SK-N-SH treated with all-trans-retinoic acid at 6 μM for 48 hours (cell line): ENCODE results near the gene AGPAT4.

Source experiments
- ATAC-seq: fragments of 200-7000 bp; cut with Tn5 transposase; 3 replicates; pipeline ENCODE4 v1.9.1; 2020; ENCODE audit warnings: mild to moderate bottlenecking, moderate library complexity
- BACH2 ChIP-seq: fragments of 250-450 bp; sonication (Bioruptor Pico); IDR thresholded peaks from 2 replicates; pipeline ENCODE4 v1.9.0; 2021; ENCODE audit warnings: mild to moderate bottlenecking, borderline replicate concordance
- CREB5 ChIP-seq: fragments of 250-450 bp; sonication (Bioruptor Pico); IDR thresholded peaks from 2 replicates; pipeline ENCODE4 v1.5.1; 2020; ENCODE audit warnings: low read depth, mild to moderate bottlenecking, moderate library complexity
- CSDC2 ChIP-seq: fragments of 250-450 bp; sonication (Bioruptor Pico); IDR thresholded peaks from 2 replicates; pipeline ENCODE4 v1.5.0; 2020; ENCODE audit warnings: mild to moderate bottlenecking, moderate library complexity
- CSRNP3 ChIP-seq: fragments of 250-450 bp; sonication (Bioruptor Pico); IDR thresholded peaks from 2 replicates; pipeline ENCODE4 v1.5.1; 2021; ENCODE audit warnings: mild to moderate bottlenecking, moderate library complexity
- ESRRG ChIP-seq: fragments of 250-450 bp; sonication (Bioruptor Pico); IDR thresholded peaks from 2 replicates; pipeline ENCODE4 v1.6.1; 2021; ENCODE audit warnings: mild to moderate bottlenecking
- GLIS3 ChIP-seq: fragments of 250-450 bp; sonication (Bioruptor Pico); IDR thresholded peaks from 2 replicates; pipeline ENCODE4 v1.5.0; 2020; ENCODE audit warnings: mild to moderate bottlenecking, moderate library complexity
- OSR1 ChIP-seq: fragments of 250-450 bp; sonication (Bioruptor Pico); IDR thresholded peaks from 2 replicates; pipeline ENCODE4 v1.8.0; 2022; ENCODE audit warnings: moderate library complexity, mild to moderate bottlenecking, inconsistent platforms
- PATZ1 ChIP-seq: fragments of 250-450 bp; sonication (Bioruptor Pico); IDR thresholded peaks from 2 replicates; pipeline ENCODE4 v1.8.0; 2020; ENCODE audit warnings: mild to moderate bottlenecking, moderate library complexity, borderline replicate concordance
- POU6F1 ChIP-seq: fragments of 250-450 bp; sonication (Bioruptor Pico); IDR thresholded peaks from 2 replicates; pipeline ENCODE4 v1.8.0; 2021; ENCODE audit warnings: low read depth, mild to moderate bottlenecking, moderate library complexity, borderline replicate concordance
- PPARA ChIP-seq: fragments of 250-450 bp; sonication (Bioruptor Pico); IDR thresholded peaks from 2 replicates; pipeline ENCODE4 v1.5.0; 2020; ENCODE audit warnings: mild to moderate bottlenecking, borderline replicate concordance
- RARB ChIP-seq: fragments of 250-450 bp; sonication (Bioruptor Pico); IDR thresholded peaks from 2 replicates; pipeline ENCODE4 v1.8.0; 2021; ENCODE audit warnings: mild to moderate bottlenecking, moderate library complexity
- SNAI2 ChIP-seq: fragments of 250-450 bp; sonication (Bioruptor Pico); IDR thresholded peaks from 2 replicates; pipeline ENCODE4 v1.5.0; 2020; ENCODE audit warnings: mild to moderate bottlenecking, moderate library complexity
- TCF4 ChIP-seq: fragments of 250-450 bp; sonication (Bioruptor Pico); IDR thresholded peaks from 2 replicates; pipeline ENCODE4 v1.8.0; 2021; ENCODE audit warnings: mild to moderate bottlenecking, moderate library complexity, borderline replicate concordance
- TOX ChIP-seq: fragments of 250-450 bp; sonication (Bioruptor Pico); IDR thresholded peaks from 2 replicates; pipeline ENCODE4 v1.8.0; 2021; ENCODE audit warnings: mild to moderate bottlenecking, moderate library complexity, borderline replicate concordance
- TSHZ2 ChIP-seq: fragments of 250-450 bp; sonication (Bioruptor Pico); IDR thresholded peaks from 2 replicates; pipeline ENCODE4 v1.5.0; 2020; ENCODE audit warnings: mild to moderate bottlenecking, moderate library complexity
- ZC3H10 ChIP-seq: fragments of 250-450 bp; sonication (Bioruptor Pico); IDR thresholded peaks from 2 replicates; pipeline ENCODE4 v1.5.1; 2021; ENCODE audit warnings: mild to moderate bottlenecking, moderate library complexity
- ZFP3 ChIP-seq: fragments of 250-450 bp; sonication (Bioruptor Pico); IDR thresholded peaks from 2 replicates; pipeline ENCODE4 v1.5.0; 2020; ENCODE audit warnings: mild to moderate bottlenecking, moderate library complexity
- ZNF565 ChIP-seq: fragments of 450-650 bp; formaldehyde crosslinking; conservative IDR thresholded peaks from 2 replicates; pipeline ENCODE4 v1.5.0; 2020; ENCODE audit warnings: low read depth, mild to moderate bottlenecking, moderate library complexity
- ZNF70 ChIP-seq: fragments of 450-650 bp; formaldehyde crosslinking; IDR thresholded peaks from 2 replicates; pipeline ENCODE4 v1.5.0; 2020; ENCODE audit warnings: mild to moderate bottlenecking, moderate library complexity
- ZNF8 ChIP-seq: fragments of 450-650 bp; formaldehyde crosslinking; IDR thresholded peaks from 2 replicates; pipeline ENCODE4 v1.5.0; 2020; ENCODE audit warnings: mild to moderate bottlenecking, moderate library complexity

The AGPAT4 gene

GRCh38 chr6:161268531-161269210, 5.2 kb downstream of the AGPAT4 start (continued):
- no peak for TF ChIP-seq ESRRG (CRISPR knock-in tag)

GRCh38 chr6:161266513-161267230, 7.2 kb downstream of the AGPAT4 start:
- no peak for TF ChIP-seq RARB (CRISPR knock-in tag)
- no peak for TF ChIP-seq PATZ1 (CRISPR knock-in tag)
- no peak for TF ChIP-seq OSR1 (CRISPR knock-in tag)
- TF ChIP-seq GLIS3 (CRISPR knock-in tag) = no peak
- TF ChIP-seq CSDC2 = no peak
- TF ChIP-seq PPARA (CRISPR knock-in tag) = no peak
- TF ChIP-seq ZNF70 (CRISPR knock-in tag) = no peak
- TF ChIP-seq ZNF8 = no peak
- TF ChIP-seq BACH2 (CRISPR knock-in tag) = no peak
- no peak for TF ChIP-seq ZFP3
- TF ChIP-seq ESRRG (CRISPR knock-in tag) = no peak
- TF ChIP-seq ZC3H10 (CRISPR knock-in tag) = no peak
- no peak for TF ChIP-seq CREB5 (CRISPR knock-in tag)
- TF ChIP-seq TSHZ2 (CRISPR knock-in tag) = no peak
- ATAC-seq = no peak

- ATAC-seq = no peak
- TF ChIP-seq POU6F1 (CRISPR knock-in tag) (no peak), RARB (CRISPR knock-in tag) (no peak), ZNF8 (no peak), ESRRG (CRISPR knock-in tag) (no peak), PPARA (CRISPR knock-in tag) (no peak), TCF4 (CRISPR knock-in tag) (no peak), CSRNP3 (no peak), ZC3H10 (CRISPR knock-in tag) (no peak), OSR1 (CRISPR knock-in tag) (no peak), TSHZ2 (CRISPR knock-in tag) (no peak), ZFP3 (no peak), CREB5 (CRISPR knock-in tag) (no peak), TOX (CRISPR knock-in tag) (no peak), ZNF565 (no peak), PATZ1 (CRISPR knock-in tag) (no peak), SNAI2 (CRISPR knock-in tag) (no peak)
- TF ChIP-seq, all 23 proteins: peak for 0
Measured at GRCh38 chr6:161265975-161266374, 7.9 kb downstream of the AGPAT4 start.
